HG03066 (cell line): ENCODE measurements around the gene EMSY.

Experiments
- ATAC-seq: cut with Tn5 transposase; IDR thresholded peaks from one replicate; pipeline ENCODE4 v1.9.1; 2021; ENCODE audit warnings: low read depth; ENCODE audit not compliant: unreplicated experiment

The EMSY gene

GRCh38 chr11:76455931-76456330, 11.1 kb downstream of the EMSY start:
- ATAC-seq = no peak

GRCh38 chr11:76456571-76456970, 11.8 kb downstream of the EMSY start:
- no peak for ATAC-seq

GRCh38 chr11:76459299-76459698, 14.5 kb downstream of the EMSY start:
- ATAC-seq = no peak

- ATAC-seq = no peak
These were observed 15.0 kb downstream of the EMSY start for GRCh38 chr11:76459846-76460245.

GRCh38 chr11:76462317-76462716, 17.5 kb downstream of the EMSY start:
- no peak for ATAC-seq

GRCh38 chr11:76465701-76466100, 20.9 kb downstream of the EMSY start:
- ATAC-seq = no peak

DNA sequence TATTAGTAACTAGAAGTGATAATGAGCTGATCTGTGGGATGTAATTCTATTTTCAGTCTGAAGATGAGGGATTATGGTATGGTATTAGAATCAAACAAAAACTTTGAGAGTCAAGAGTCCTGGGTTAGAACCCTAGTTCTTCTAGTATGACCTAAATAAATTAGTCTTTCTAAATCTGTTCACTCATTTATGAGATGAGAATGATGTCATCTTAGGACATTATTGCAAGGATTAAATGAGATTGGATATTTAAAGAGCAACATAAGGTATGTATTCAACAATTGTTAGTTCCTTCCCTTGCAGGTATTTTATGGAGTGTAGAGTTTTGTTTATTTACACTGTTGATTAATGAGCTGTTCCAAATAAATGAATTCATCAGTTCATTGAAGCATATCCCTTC, 21.8 kb downstream of the EMSY start:
- ATAC-seq = no peak

GRCh38 chr11:76469141-76469540, 24.3 kb downstream of the EMSY start:
- no peak for ATAC-seq

DNA sequence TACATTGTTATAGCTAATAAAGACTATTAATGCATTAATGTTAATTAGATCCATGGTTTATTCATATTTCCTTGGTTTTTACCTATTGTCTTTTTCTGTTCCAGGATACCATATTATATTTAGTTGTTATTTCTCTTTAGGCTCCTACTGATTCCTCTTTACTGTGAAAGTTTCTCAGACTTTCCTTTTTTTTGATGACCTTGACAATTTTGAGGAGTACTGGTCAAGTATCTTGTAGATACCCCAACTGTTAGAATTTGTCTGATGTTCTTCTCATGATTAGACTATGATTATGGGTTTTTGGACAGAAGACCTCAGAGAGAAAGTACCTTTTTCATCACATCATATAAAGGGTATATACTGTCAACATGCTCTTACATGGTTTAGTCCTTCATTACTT, 26.6 kb downstream of the EMSY start:
- ATAC-seq = no peak

GRCh38 chr11:76480241-76480640, 35.4 kb downstream of the EMSY start:
- ATAC-seq = no peak

DNA sequence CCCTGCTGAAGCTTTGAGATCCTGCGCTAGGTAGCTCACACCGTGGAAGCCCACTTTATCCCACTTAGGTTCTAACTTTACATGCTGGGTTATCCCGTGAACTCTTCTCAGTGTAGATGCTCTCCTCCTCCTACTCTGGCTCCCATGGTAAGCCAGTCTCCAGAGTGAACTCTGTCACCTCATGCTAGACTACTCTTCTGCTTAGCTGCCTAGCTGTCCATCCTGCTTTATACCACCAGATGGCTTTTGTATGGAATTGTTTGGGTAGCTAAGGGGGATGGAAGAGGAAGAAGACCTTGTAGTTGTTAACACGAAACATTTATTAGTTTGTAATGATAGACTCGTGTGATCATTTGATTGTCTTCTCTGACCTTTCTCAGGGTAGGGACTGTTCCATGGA, 46.8 kb downstream of the EMSY start:
- ATAC-seq = no peak

DNA sequence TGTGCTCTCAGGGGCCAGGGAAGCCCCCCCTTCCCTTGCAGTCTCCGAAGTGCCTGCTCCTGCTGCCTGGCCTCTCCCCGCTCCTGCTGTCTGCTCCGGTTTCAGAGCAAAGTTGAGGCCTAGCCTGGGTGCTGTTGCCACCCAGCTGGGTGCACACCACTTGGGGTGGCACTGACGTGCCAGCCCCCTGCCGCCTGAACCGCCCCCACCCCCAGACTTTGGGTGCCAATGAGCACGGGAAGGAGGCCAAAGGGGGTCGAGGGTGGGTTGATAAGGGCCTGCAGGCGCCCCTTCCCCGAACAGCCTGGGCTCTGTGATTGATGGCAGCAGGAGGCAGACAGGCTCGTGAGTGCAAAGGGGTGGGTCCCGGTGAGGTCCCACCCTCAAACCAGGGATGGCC, 48.2 kb downstream of the EMSY start:
- no peak for ATAC-seq

GRCh38 chr11:76493626-76494539, 49.1 kb downstream of the EMSY start:
- no peak for ATAC-seq

- ATAC-seq = no peak
These were observed 50.2 kb downstream of the EMSY start for GRCh38 chr11:76495019-76495418.

- no peak for ATAC-seq
These were observed 51.4 kb downstream of the EMSY start for GRCh38 chr11:76496174-76496573.

DNA sequence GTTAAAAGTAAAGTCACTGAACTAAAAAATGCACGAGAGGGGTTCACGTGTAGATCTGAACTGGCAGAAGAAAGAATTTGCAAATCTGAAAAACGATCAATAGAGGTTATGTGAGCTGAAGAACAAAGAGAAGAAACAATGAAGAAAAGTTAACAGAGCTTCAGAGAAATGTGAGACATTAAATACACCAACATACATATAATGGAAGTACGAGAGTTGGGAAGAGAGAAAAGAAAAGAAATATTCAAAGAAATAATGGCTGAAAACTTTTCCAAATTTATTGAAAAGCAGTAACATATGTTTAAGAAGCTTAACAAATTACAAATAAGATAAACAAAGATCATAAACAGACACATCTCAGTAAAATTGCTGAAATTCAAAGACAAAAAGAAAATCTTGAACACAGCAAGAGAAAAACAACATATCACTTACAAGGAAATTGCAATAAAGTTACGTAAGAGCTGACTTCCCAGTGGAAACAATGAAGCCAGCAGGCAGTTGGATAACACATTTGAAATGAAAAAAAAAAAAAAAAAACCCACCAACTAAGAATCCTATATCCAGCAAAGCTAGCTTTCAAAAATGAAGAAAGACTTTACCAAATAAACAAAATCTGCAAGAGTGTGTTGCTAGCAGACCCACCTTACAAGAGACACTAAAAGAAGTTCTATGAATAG, 56.8 kb downstream of the EMSY start:
- ATAC-seq = no peak

DNA sequence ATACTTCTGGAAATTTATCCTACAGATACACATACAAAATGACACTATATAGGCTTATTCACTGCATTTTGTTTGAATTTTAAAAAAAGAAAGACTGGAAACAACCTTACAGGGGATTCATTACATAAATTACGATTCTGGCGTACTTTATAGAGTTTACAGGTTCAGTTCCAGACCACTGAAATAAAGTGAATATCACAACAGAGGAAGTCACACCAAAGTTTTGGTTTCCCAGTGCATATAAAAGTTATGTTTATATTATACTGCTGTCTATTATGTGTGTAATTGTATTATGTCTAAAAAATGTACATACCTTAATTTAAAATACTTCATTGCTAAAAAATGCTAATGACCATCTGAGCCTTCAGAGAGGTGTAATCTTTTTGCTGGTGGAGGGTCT, 62.0 kb downstream of the EMSY start:
- no peak for ATAC-seq

DNA sequence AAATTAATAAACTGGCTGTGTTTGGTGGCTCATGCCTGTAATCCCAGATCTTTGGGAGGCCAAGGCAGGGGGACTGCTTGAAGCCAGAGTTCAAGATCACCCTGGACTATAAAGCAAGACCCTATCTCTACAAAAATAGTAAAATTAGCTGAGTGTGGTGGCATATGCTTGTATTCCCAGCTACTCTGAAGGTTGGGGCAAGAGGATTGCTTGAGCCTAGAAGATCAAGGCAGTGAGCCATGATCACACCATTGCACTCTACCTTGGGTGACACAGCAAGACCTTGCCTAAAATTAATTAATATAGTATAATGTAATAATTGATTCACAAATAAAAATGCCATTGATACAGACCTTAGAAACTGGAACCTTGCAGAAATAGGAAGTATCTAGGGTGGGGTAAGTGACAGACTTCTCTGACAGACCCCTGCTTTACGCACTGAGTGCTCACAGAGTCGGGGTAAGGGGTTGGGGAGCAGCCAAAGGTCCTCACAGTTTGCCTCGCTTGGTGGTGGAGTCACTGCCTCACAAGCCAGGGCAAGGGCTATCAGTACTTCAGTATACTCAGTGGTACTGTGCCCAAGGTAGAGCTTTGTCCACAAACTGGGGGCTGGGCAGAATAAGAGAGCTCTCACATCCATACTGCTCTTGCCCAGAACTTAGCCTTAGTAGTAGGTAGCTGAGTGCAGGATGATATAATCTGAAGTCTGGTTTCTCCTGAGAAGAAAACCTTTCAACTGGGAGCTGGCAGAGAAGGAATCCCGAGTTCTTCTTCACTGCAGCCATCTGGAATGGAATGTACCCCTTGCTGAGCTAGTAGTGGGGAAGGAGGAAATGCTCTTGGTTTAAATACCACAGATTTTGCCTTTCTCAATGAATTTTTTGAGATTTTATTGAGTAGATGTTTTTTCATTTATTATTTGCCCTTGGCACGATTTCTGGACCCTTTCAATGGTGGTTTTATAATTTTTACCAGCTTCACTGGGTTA, 65.5 kb downstream of the EMSY start:
- ATAC-seq = no peak

DNA sequence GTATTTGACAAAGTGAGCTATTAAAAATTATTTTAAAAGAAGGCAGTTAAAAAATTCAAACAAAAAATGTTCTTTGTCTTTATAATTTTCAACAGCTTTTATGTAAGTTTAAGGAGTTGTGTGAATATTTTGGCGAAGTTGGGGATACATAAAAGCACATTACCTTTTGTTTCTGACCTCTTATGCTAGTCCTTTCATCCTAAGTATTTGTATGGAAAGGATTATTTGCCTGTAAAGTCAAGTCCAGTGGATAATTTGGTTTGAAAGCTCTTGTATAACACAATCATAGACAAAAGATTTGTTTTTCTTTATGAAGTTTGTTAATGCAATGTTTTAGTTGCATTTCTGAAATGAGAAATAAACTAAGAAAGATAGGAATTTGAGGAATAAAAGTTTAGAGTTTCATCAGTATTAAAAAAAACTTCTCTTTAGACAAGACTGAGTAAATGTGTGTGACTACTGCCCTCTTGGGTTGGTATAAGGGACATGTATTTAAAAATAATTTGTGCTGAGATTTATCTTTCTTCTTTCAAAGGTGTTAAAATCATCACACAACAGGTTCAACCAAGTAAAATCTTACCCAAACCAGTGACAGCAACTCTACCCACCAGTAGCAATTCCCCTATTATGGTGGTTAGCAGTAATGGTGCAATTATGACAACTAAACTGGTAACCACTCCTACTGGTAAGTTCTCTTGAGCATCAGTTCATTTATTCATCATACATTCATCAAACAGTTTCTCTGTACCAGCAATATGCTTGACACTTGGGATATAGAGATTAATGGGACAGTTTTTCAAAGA, 68.2 kb downstream of the EMSY start:
- ATAC-seq = no peak

- ATAC-seq = no peak
These were observed 68.8 kb downstream of the EMSY start for GRCh38 chr11:76513654-76514034.
